HepG2 (cell line): Measurements from ENCODE around the gene DDX54.

Experiments
- BCL6 ChIP-seq: IDR thresholded peaks from 2 replicates; pipeline ENCODE4 v1.6.1; 2016; ENCODE audit warnings: missing genetic modification reagents, missing compliant biosample characterization
- KLF6 ChIP-seq: IDR thresholded peaks from 2 replicates; pipeline ENCODE4 v1.8.0; 2016; ENCODE audit warnings: missing biosample characterization, missing genetic modification reagents
- TF ChIP-seq, protein P1 (sequence below): sonication (generic); formaldehyde crosslinking; IDR thresholded peaks from 2 replicates; pipeline ENCODE4 v1.4.0; 2020; ENCODE audit warnings: missing genetic modification reagents
- TF ChIP-seq, protein P2 (sequence below): IDR thresholded peaks from 2 replicates; pipeline ENCODE4 v1.6.1; 2012; ENCODE audit warnings: low read length, improper control_type of control experiment

DNA sequence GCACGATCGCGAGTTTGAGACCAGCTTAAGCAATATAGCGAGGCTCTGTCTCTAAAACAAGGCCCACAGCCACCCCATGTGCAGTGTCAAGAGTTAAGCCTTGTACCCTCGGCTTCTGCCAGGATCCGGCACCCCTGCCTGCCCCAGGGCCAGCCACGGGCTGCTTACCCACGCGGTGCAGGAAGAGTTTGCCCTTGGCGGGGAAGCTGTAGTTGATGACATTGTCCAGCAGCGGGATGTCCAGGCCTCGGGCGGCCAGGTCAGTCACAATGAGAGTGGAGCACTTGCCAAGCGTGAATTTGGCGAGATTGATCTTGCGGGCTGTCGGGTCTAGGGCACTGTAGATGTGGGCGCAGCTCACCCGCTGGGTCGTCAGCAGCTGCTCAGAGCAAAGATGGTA, 13.1 kb downstream of the DDX54 start:
- TF ChIP-seq KLF6 (CRISPR knock-in tag) (no peak), BCL6 (no peak)
- TF ChIP-seq, protein P1, sequence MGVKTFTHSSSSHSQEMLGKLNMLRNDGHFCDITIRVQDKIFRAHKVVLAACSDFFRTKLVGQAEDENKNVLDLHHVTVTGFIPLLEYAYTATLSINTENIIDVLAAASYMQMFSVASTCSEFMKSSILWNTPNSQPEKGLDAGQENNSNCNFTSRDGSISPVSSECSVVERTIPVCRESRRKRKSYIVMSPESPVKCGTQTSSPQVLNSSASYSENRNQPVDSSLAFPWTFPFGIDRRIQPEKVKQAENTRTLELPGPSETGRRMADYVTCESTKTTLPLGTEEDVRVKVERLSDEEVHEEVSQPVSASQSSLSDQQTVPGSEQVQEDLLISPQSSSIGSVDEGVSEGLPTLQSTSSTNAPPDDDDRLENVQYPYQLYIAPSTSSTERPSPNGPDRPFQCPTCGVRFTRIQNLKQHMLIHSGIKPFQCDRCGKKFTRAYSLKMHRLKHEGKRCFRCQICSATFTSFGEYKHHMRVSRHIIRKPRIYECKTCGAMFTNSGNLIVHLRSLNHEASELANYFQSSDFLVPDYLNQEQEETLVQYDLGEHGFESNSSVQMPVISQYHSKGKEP (CRISPR knock-in tag): no peak
- TF ChIP-seq, protein P2, sequence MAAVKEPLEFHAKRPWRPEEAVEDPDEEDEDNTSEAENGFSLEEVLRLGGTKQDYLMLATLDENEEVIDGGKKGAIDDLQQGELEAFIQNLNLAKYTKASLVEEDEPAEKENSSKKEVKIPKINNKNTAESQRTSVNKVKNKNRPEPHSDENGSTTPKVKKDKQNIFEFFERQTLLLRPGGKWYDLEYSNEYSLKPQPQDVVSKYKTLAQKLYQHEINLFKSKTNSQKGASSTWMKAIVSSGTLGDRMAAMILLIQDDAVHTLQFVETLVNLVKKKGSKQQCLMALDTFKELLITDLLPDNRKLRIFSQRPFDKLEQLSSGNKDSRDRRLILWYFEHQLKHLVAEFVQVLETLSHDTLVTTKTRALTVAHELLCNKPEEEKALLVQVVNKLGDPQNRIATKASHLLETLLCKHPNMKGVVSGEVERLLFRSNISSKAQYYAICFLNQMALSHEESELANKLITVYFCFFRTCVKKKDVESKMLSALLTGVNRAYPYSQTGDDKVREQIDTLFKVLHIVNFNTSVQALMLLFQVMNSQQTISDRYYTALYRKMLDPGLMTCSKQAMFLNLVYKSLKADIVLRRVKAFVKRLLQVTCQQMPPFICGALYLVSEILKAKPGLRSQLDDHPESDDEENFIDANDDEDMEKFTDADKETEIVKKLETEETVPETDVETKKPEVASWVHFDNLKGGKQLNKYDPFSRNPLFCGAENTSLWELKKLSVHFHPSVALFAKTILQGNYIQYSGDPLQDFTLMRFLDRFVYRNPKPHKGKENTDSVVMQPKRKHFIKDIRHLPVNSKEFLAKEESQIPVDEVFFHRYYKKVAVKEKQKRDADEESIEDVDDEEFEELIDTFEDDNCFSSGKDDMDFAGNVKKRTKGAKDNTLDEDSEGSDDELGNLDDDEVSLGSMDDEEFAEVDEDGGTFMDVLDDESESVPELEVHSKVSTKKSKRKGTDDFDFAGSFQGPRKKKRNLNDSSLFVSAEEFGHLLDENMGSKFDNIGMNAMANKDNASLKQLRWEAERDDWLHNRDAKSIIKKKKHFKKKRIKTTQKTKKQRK: no peak
